ENCODE data around the gene KCND3.

The KCND3 gene

GRCh38 chr1:111989531-111990025, at the start of gene KCND3:
KCND3 (minus strand) TSS chr1:111989668.
- DNase-seq (ENCODE audit: low read depth, low spot score): no peak

- DNase-seq (ENCODE audit: low read depth, low spot score): no peak
These were observed 44.8 kb upstream of the KCND3 start for GRCh38 chr1:112034277-112034676.

- DNase-seq (ENCODE audit: low read depth, low spot score): no peak
These were observed 44.1 kb upstream of the KCND3 start for GRCh38 chr1:112033439-112034120.

GRCh38 chr1:112030157-112030556, 40.7 kb upstream of the KCND3 start:
- DNase-seq (ENCODE audit: low read depth, low spot score): no peak

GRCh38 chr1:112027696-112028095, 38.2 kb upstream of the KCND3 start:
- DNase-seq (ENCODE audit: low read depth, low spot score): no peak

GRCh38 chr1:112026501-112026900, 37.0 kb upstream of the KCND3 start:
- no peak for DNase-seq (ENCODE audit: low read depth, low spot score)

- no peak for DNase-seq (ENCODE audit: low read depth, low spot score)
These were observed 36.5 kb upstream of the KCND3 start for GRCh38 chr1:112026016-112026415.

GRCh38 chr1:112021263-112021662, 31.8 kb upstream of the KCND3 start:
- no peak for DNase-seq (ENCODE audit: low read depth, low spot score)

GRCh38 chr1:112017183-112017582, 27.7 kb upstream of the KCND3 start:
- DNase-seq (ENCODE audit: low read depth, low spot score): no peak

- no peak for DNase-seq (ENCODE audit: low read depth, low spot score)
These were observed 23.4 kb upstream of the KCND3 start for GRCh38 chr1:112012823-112013222.

- DNase-seq (ENCODE audit: low read depth, low spot score): no peak
These were observed 21.7 kb upstream of the KCND3 start for GRCh38 chr1:112011202-112011601.

- no peak for DNase-seq (ENCODE audit: low read depth, low spot score)
These were observed 17.7 kb upstream of the KCND3 start for GRCh38 chr1:112007169-112007568.

GRCh38 chr1:112006416-112007025, 17.1 kb upstream of the KCND3 start:
- no peak for DNase-seq (ENCODE audit: low read depth, low spot score)

GRCh38 chr1:112004076-112004475, 14.6 kb upstream of the KCND3 start:
- DNase-seq (ENCODE audit: low read depth, low spot score): no peak

GRCh38 chr1:112002514-112002913, 13.0 kb upstream of the KCND3 start:
- DNase-seq (ENCODE audit: low read depth, low spot score): no peak

GRCh38 chr1:112001436-112001835, 12.0 kb upstream of the KCND3 start:
- DNase-seq (ENCODE audit: low read depth, low spot score): no peak

GRCh38 chr1:112000048-112000447, 10.6 kb upstream of the KCND3 start:
- no peak for DNase-seq (ENCODE audit: low read depth, low spot score)

- no peak for DNase-seq (ENCODE audit: low read depth, low spot score)
These were observed 8.9 kb upstream of the KCND3 start for GRCh38 chr1:111998332-111998731.

- no peak for DNase-seq (ENCODE audit: low read depth, low spot score)
These were observed 3.0 kb upstream of the KCND3 start for GRCh38 chr1:111992476-111992875.

GRCh38 chr1:111990878-111991718, 1.6 kb upstream of the KCND3 start:
- peak; percentile 45 for DNase-seq (ENCODE audit: low read depth, low spot score)

- no peak for DNase-seq (ENCODE audit: low read depth, low spot score)
These were observed 784 bp upstream of the KCND3 start for GRCh38 chr1:111990026-111990877.
